HepG2 (cell line): ENCODE data around the gene ZBTB8OS. TPM values are rescaled to one million over a fixed set of nuclear protein-coding genes. Genes with fewer than 3 reads are reported as not detected.

Experiments used
- ARID4A ChIP-seq: sonication (generic); formaldehyde crosslinking; IDR thresholded peaks from 2 replicates; pipeline ENCODE4 v1.5.0; 2020; ENCODE audit warnings: mild to moderate bottlenecking, missing genetic modification reagents, borderline replicate concordance
- ARNT2 ChIP-seq: sonication (generic); formaldehyde crosslinking; IDR thresholded peaks from 2 replicates; pipeline ENCODE4 v1.8.0; 2022; ENCODE audit warnings: mild to moderate bottlenecking, low read depth, missing genetic modification reagents, moderate library complexity
- HHEX ChIP-seq: IDR thresholded peaks from 2 replicates; pipeline ENCODE4 v1.6.1; 2016; ENCODE audit warnings: control low read depth
- PRPF4 ChIP-seq: fragments of 200-400 bp; formaldehyde crosslinking; IDR thresholded peaks from 2 replicates; pipeline ENCODE4 v1.6.1; 2016; ENCODE audit warnings: low read length, low read depth; ENCODE audit not compliant: poor library complexity, severe bottlenecking
- RERE ChIP-seq: IDR thresholded peaks from 2 replicates; pipeline ENCODE4 v1.6.1; 2016; ENCODE audit warnings: low read depth, missing genetic modification reagents, missing compliant biosample characterization
- SAP130 ChIP-seq: IDR thresholded peaks from 2 replicates; pipeline ENCODE4 v1.6.1; 2016; ENCODE audit warnings: low read depth
- SIN3A ChIP-seq: IDR thresholded peaks from 2 replicates; pipeline ENCODE4 v1.6.1; 2011; ENCODE audit warnings: low read depth, mild to moderate bottlenecking, control low read depth, low read length, borderline replicate concordance
- THAP11 ChIP-seq: IDR thresholded peaks from 2 replicates; pipeline ENCODE4 v1.6.1; 2016; ENCODE audit warnings: missing biosample characterization, missing genetic modification reagents
- YY1 ChIP-seq: IDR thresholded peaks from 2 replicates; pipeline ENCODE4 v1.6.1; 2011; ENCODE audit warnings: low read length, low read depth, moderate library complexity, mild to moderate bottlenecking; ENCODE audit not compliant: insufficient read depth, insufficient replicate concordance
- ZBED4 ChIP-seq: sonication (generic); formaldehyde crosslinking; IDR thresholded peaks from 2 replicates; pipeline ENCODE4 v1.4.0; 2020; ENCODE audit warnings: missing genetic modification reagents, borderline replicate concordance
- ZNF343 ChIP-seq: sonication (generic); formaldehyde crosslinking; IDR thresholded peaks from 2 replicates; pipeline ENCODE4 v1.4.0; 2020; ENCODE audit warnings: mild to moderate bottlenecking, missing genetic modification reagents
- ZNF605 ChIP-seq: sonication (generic); formaldehyde crosslinking; IDR thresholded peaks from 2 replicates; pipeline ENCODE4 v1.8.0; 2022; ENCODE audit warnings: mild to moderate bottlenecking, missing genetic modification reagents
- ZNF607 ChIP-seq: sonication (generic); formaldehyde crosslinking; IDR thresholded peaks from 2 replicates; pipeline ENCODE4 v1.5.1; 2020; ENCODE audit warnings: missing genetic modification reagents, mild to moderate bottlenecking, borderline replicate concordance
- ZNF749 ChIP-seq: sonication (generic); formaldehyde crosslinking; IDR thresholded peaks from 2 replicates; pipeline ENCODE4 v1.8.0; 2022; ENCODE audit warnings: mild to moderate bottlenecking, missing genetic modification reagents, moderate library complexity, borderline replicate concordance
- ZNF772 ChIP-seq: sonication (generic); formaldehyde crosslinking; IDR thresholded peaks from 2 replicates; pipeline ENCODE4 v1.5.0; 2020; ENCODE audit warnings: mild to moderate bottlenecking, missing genetic modification reagents
- polyA plus RNA-seq, 8 experiments: library from polyadenylated mRNA; depleted of rRNA in 3 of 8; stranded (reverse) in 7 of 8; unstranded in 1 of 8; fragments of >200 nt; fragmentation: Illumina TruSeq in 4 of 8; extraction: Trizol in 4 of 8; gene quantifications; 2 replicates each; pipeline versions ENCODE4 v1.2.1 to v1.2.3, GENCODE V29; 2011 to 2016; ENCODE audit warnings: low read depth in 4 of 8, missing spikeins in 1 of 8, mixed read lengths in 1 of 8; ENCODE audit not compliant: insufficient read depth in 1 of 8
- total RNA-seq, 5 experiments: library from RNA; depleted of rRNA; stranded (reverse); fragments of >200 nt; fragmentation: Illumina TruSeq; extraction: Trizol; gene quantifications; 2 replicates each; pipeline ENCODE4 v1.2.3, GENCODE V29; 2016; ENCODE audit warnings: low read depth in 1 of 5

Gene ZBTB8OS
- total and polyA plus RNA-seq, 2 of the 13 experiments (the other 11 are each of a cell fraction or from before 2014, with no cell fraction given), result 57.7 to 84.8 TPM

GRCh38 chr1:32612189-32612881 lies 38.0 kb downstream of the ZBTB8OS start (continued):
- TF ChIP-seq ARID4A (CRISPR knock-in tag) (peak; percentile 68; the same call in 1 of the 2 replicates), HHEX (CRISPR knock-in tag) (no peak), ZNF772 (CRISPR knock-in tag) (no peak), YY1 (peak; percentile 36), RERE (CRISPR knock-in tag) (no peak), THAP11 (CRISPR knock-in tag) (peak; percentile 50; the same call in 1 of the 2 replicates), ZNF605 (CRISPR knock-in tag) (peak; percentile 66; the same call in 1 of the 2 replicates), SAP130 (CRISPR knock-in tag) (peak; percentile 79), ZNF749 (CRISPR knock-in tag) (no peak), PRPF4 (no peak), ARNT2 (CRISPR knock-in tag) (no peak), ZNF343 (peak; percentile 69; the same call in 1 of the 2 replicates), ZNF607 (0 out of 2 replicates have a peak, but pooled peaks have one; percentile 30), ZBED4 (no peak), SIN3A (no peak)
